Esophagus muscularis mucosa (tissue), 4 donors: ENCODE data around the gene FXYD2. TPM values are rescaled to one million over a fixed set of nuclear protein-coding genes. Genes with fewer than 3 reads are reported as not detected.

Experiments
- DNase-seq: peaks from one replicate; pipeline ENCODE4 v3.0.0-alpha.2; 2017; ENCODE audit errors: extremely low spot score
- H3K27ac ChIP-seq, 4 donors: fragments of 200-600 bp; sonication (generic); replicated peaks in 1 of 4; 1 replicate in 3 of 4; 2 replicates in 1 of 4; pipeline ENCODE4 v1.5.1; 2016 to 2019; ENCODE audit warnings: mild to moderate bottlenecking in 1 of 4
- H3K27me3 ChIP-seq, 4 donors: fragments of 200-600 bp; sonication (generic); one replicate each; pipeline versions ENCODE4 v1.5.1 to v1.6.0; 2016 to 2019
- H3K36me3 ChIP-seq, 4 donors: fragments of 200-600 bp; sonication (generic); one replicate each; pipeline ENCODE4 v1.5.1; 2016 to 2019
- H3K4me1 ChIP-seq, 4 donors: fragments of 200-600 bp; sonication (generic); one replicate each; pipeline ENCODE4 v1.5.1; 2016 to 2019
- H3K4me3 ChIP-seq, 4 donors: fragments of 200-600 bp; sonication (generic); 1 replicate in 2 of 4; 2 replicates in 2 of 4; pipeline ENCODE4 v1.5.1; 2016 to 2019; ENCODE audit warnings: mild to moderate bottlenecking in 4 of 4, moderate library complexity in 1 of 4
- H3K9me3 ChIP-seq, 4 donors: fragments of 200-600 bp; sonication (generic); 1 replicate in 3 of 4; 2 replicates in 1 of 4; pipeline ENCODE4 v1.5.1; 2016 to 2019
- EP300 ChIP-seq: sonication (generic); formaldehyde crosslinking; IDR thresholded peaks from one replicate; pipeline ENCODE4 v1.6.1; 2017; ENCODE audit warnings: antibody characterized with exemption
- POLR2A ChIP-seq: fragments of 450-650 bp; IDR thresholded peaks from one replicate; pipeline ENCODE4 v1.6.1; 2017; ENCODE audit warnings: antibody characterized with exemption, moderate library complexity, mild to moderate bottlenecking, low read depth
- POLR2AphosphoS5 ChIP-seq, 2 donors: sonication (generic); formaldehyde crosslinking; IDR thresholded peaks; one replicate each; pipeline ENCODE4 v1.6.1; 2017; ENCODE audit warnings: antibody characterized with exemption in 2 of 2
- WGBS: methylation state at CpG from one replicate; pipeline ENCODE4 v1.1.5; 2018; 5-methylcytosine and 5-hydroxymethylcytosine counted together
- intact Hi-C: fragments of 100-400 bp; cut with DNase I; formaldehyde crosslinking; loops from one replicate; pipeline ENCODE4 v1.15.1; 2023
- total RNA-seq, 4 donors: library from RNA; depleted of rRNA; stranded (reverse); fragments of >200 nt; gene quantifications; one replicate each; pipeline versions ENCODE4 v1.1.0 to v1.2.1, GENCODE V29; 2016
- TF ChIP-seq, protein P1 (sequence below), 3 experiments: fragments of 200-600 bp in 2 of 3; fragments of 450-650 bp in 1 of 3; sonication (generic) in 2 of 3; IDR thresholded peaks; one replicate each; pipeline ENCODE4 v1.5.1; 2017 to 2019; ENCODE audit warnings: antibody characterized with exemption in 3 of 3, mild to moderate bottlenecking in 2 of 3, moderate library complexity in 1 of 3

Gene FXYD2
- total RNA-seq, 4 donors from 2014 or later = 0.52 to 5.8 (median 3.7) TPM

DNA sequence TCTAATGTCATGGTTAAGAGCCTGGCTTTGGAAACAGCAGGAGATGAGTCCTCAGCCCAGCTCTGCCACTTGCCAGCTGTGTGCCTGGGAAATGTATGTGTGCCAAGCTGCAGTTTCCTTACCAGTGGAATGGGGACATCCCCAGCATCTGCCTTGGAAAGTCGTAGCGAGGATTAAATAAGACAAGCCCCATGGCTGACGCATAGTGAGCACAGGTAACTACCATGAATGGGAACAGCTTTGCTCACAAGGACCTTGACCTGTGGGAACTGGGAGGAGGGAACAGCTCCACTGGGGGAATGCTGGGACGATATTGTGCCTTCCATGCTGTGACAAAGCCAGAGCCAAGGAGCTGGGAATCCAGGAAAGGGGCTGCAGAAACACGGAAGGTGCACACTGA, 24.9 kb downstream of the FXYD2 start:
- TF ChIP-seq POLR2A (no peak), EP300 (no peak), POLR2AphosphoS5 (IDR thresholded peaks at IDR 0.05) (no peak)
- TF ChIP-seq, protein P1, sequence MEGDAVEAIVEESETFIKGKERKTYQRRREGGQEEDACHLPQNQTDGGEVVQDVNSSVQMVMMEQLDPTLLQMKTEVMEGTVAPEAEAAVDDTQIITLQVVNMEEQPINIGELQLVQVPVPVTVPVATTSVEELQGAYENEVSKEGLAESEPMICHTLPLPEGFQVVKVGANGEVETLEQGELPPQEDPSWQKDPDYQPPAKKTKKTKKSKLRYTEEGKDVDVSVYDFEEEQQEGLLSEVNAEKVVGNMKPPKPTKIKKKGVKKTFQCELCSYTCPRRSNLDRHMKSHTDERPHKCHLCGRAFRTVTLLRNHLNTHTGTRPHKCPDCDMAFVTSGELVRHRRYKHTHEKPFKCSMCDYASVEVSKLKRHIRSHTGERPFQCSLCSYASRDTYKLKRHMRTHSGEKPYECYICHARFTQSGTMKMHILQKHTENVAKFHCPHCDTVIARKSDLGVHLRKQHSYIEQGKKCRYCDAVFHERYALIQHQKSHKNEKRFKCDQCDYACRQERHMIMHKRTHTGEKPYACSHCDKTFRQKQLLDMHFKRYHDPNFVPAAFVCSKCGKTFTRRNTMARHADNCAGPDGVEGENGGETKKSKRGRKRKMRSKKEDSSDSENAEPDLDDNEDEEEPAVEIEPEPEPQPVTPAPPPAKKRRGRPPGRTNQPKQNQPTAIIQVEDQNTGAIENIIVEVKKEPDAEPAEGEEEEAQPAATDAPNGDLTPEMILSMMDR (IDR thresholded peaks at IDR 0.05) = no peak
- intact Hi-C loops = loop anchor here (10.0 kb wide), 1 partner anchor 145 kb away; no protein-coding TSS in a partner anchor
- H3K4me1 ChIP-seq = peaks cover 17 to 28% (median 26%) of the 10 kb centered on the region in 4 donors
- H3K36me3 ChIP-seq = no peaks in the 10 kb centered on the region
- WGBS = 81% methylated on average over 5 of the region's 5 CpGs
- no peak for DNase-seq
- H3K27me3 ChIP-seq = peaks cover 0 to 48% (median 26%) of the 10 kb centered on the region in 4 donors
- no peaks in the 10 kb centered on the region for H3K9me3 ChIP-seq
- H3K27ac ChIP-seq = no peak overlapping the region
- H3K4me3 ChIP-seq = no peak overlapping the region

DNA sequence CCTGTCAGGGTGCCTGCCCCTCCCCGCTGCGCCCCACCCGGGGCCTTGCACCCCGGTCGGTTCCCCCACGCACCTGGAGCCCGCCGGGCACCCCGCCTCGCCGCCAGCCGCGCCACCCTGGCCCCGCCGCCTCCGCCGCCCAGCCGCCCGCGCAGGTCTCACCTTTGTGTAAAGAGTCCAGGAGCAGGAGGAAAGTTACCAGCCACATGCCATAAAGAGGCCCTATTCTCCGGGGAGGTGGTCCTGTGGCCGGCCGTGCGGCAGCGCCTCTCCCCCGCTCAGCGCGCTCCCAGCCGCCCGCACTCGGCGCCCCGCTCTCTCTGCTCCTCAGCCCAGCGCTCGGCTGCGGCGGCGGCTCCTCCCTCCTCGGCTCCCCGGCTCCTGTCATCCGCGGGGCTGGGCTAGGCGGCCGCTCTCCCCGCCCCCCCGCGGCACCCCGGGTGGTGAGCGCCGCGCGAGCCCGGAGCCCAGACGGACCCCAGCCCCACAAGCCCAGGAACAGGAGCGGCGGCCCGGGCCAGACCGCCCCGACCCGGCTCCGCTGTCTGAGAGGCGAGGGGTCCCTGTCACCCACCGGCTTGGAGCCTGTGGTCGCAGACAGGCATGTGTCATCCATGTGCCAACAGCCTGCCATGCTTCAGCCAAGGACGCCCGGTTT, 27.5 kb downstream of the FXYD2 start, which contains the start of gene DSCAML1:
TSS of gene DSCAML1 (minus strand) at position 345 of the 658 bp plus-strand sequence. CDS start at position 208, 137 bp downstream.
- no peaks in the 10 kb centered on the region for H3K9me3 ChIP-seq
- H3K4me1 ChIP-seq = peaks cover 17 to 28% (median 26%) of the 10 kb centered on the region in 4 donors
- H3K36me3 ChIP-seq = no peaks in the 10 kb centered on the region
- H3K4me3 ChIP-seq = peak within 1 kb of the TSS; percentile 42 to 55 (median 45)
- H3K27me3 ChIP-seq = peaks cover 0 to 75% (median 33%) of the 10 kb centered on the region in 4 donors
- H3K27ac ChIP-seq = no peak within 1 kb of the TSS
- DNase-seq = no peak
- WGBS = under 1% methylated on average over 14 of the region's 66 CpGs
- intact Hi-C loops = no loop called here
- TF ChIP-seq POLR2A = no peak
- TF ChIP-seq, protein P1 (IDR thresholded peaks at IDR 0.05) = no peak

DNA sequence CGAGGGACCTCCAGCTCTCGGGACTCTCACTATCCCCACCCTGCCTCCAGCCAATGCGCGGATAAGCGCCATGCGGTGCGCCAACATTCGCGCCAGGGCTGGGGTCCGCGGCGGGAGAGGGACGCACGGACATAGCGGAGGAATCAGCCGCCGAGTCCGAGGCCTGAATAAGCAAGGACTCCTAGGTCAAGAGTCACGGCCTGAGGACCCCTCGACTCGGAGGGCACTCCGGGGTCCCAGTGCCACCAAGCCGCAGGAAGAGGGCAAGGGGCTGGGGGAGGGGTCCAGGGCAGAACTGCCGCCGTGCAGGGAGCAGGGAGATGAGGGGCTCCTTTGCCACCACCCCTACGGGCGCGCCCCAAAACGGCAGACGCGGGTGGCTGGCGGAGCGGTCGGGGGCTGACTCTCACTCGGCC, 28.1 kb downstream of the FXYD2 start:
- no peak for TF ChIP-seq EP300
- TF ChIP-seq POLR2A = no peak
- TF ChIP-seq, protein P1 (IDR thresholded peaks at IDR 0.05) = no peak
- TF ChIP-seq POLR2AphosphoS5 (IDR thresholded peaks at IDR 0.05) = no peak
- Histone ChIP-seq H3K4me3 (peak overlapping the region; percentile 42 to 55 (median 45)), H3K27ac (no peak overlapping the region), H3K27me3 (peaks cover 0 to 76% (median 33%) of the 10 kb centered on the region in 4 donors), H3K36me3 (no peaks in the 10 kb centered on the region), H3K9me3 (no peaks in the 10 kb centered on the region), H3K4me1 (peaks cover 17 to 28% (median 26%) of the 10 kb centered on the region in 4 donors)
- intact Hi-C loops = no loop called here
- no peak for DNase-seq
- no CpG with 5 or more reads among the region's 35 CpGs for WGBS

- DNase-seq = no peak
- Histone ChIP-seq H3K36me3 (no peaks in the 10 kb centered on the region), H3K27ac (no peak overlapping the region), H3K9me3 (no peaks in the 10 kb centered on the region), H3K4me1 (peaks cover 17 to 28% (median 26%) of the 10 kb centered on the region in 4 donors), H3K27me3 (peaks cover 0 to 76% (median 33%) of the 10 kb centered on the region in 4 donors), H3K4me3 (peak overlapping the region; percentile 42 to 55 (median 45))
- intact Hi-C loops = no loop called here
- TF ChIP-seq POLR2A (no peak), POLR2AphosphoS5 (IDR thresholded peaks at IDR 0.05) (no peak), EP300 (no peak)
- TF ChIP-seq, protein P1 (IDR thresholded peaks at IDR 0.05) = no peak
- WGBS = 23% methylated on average over 10 of the region's 53 CpGs
These were observed 28.7 kb downstream of the FXYD2 start for GRCh38 chr11:117795638-117796455.
